Epithelial cell of esophagus (primary cell): ENCODE measurements around the gene CEACAM8.
"Not testable (repeated sequence)": the region's sequence is repeated elsewhere in the genome, so short reads cannot be mapped to it uniquely, and the experiment has no call there.

Experiments used
- DNase-seq: peaks from one replicate; pipeline ENCODE4 v3.0.0; 2010; ENCODE audit warnings: low read depth
- H3K4me3 ChIP-seq: 2 replicates; pipeline ENCODE4 v1.5.1; 2011; ENCODE audit warnings: mild to moderate bottlenecking, low read length, control low read depth
- CTCF ChIP-seq: IDR thresholded peaks from 2 replicates; pipeline ENCODE4 v1.5.1; 2011; ENCODE audit warnings: low read depth, mild to moderate bottlenecking, low read length, control low read depth, inconsistent platforms; ENCODE audit not compliant: insufficient read depth; ENCODE audit errors: missing control alignments

The CEACAM8 gene

GRCh38 chr19:42594617-42595489, at the start of gene CEACAM8:
TSS of gene CEACAM8 (minus strand) at chr19:42594924. CDS start at chr19:42594828, 96 bp downstream.
- no peak for TF ChIP-seq CTCF
- no peak for DNase-seq
- no peak within 1 kb of the TSS for H3K4me3 ChIP-seq

DNA sequence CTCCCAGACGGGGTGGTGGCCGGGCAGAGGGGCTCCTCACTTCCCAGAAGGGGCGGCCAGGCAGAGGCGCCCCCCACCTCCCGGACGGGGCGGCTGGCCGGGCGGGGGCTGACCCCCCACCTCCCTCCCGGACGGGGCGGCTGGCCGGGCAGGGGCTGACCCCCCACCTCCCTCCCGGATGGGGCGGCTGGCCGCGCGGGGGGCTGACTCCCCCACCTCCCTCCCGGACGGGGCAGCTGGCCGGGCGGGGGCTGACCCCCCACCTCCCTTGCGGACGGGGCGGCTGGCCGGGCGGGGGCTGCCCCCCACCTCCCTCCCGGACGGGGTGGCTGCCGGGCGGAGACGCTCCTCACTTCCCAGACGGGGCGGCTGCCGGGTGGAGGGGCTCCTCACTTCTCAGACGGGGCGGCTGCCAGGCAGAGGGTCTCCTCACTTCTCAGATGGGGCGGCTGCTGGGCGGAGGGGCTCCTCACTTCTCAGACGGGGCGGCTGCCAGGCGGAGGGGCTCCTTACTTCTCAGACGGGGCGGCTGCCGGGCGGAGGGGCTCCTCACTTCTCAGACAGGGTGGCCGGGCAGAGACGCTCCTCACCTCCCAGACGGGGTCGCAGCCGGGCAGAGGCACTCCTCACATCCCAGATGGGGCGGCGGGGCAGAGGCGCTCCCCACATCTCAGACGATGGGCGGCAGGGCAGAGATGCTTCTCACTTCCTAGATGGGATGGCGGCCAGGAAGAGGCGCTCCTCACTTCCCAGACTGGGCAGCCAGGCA, 44.8 kb upstream of the CEACAM8 start:
- not testable (repeated sequence) for H3K4me3 ChIP-seq, DNase-seq

DNA sequence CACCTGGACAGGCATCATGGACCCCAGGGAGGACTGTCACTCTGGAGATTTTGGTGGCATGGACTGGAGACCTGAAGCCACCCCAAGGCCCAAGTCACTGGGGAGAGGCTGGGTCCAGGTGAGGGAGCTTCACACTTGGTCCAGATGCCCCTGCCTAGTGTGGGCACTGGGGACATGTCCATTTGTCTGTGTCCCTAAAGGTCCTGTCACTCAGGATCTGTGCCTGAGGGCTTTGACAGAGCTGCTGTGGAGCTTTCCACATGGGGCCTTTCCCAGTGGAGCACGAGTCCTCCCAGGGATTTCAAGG, 40.5 kb upstream of the CEACAM8 start:
- TF ChIP-seq CTCF = no peak
- no peak for DNase-seq
- no peak overlapping the region for H3K4me3 ChIP-seq

- no peak overlapping the region for H3K4me3 ChIP-seq
- peak; percentile 84 for TF ChIP-seq CTCF
- DNase-seq = peak; percentile 51
Observed at GRCh38 chr19:42634409-42635232, 39.9 kb upstream of the CEACAM8 start.

GRCh38 chr19:42629191-42629590, 34.5 kb upstream of the CEACAM8 start:
- TF ChIP-seq CTCF = no peak
- no peak for DNase-seq
- H3K4me3 ChIP-seq = no peak overlapping the region

DNA sequence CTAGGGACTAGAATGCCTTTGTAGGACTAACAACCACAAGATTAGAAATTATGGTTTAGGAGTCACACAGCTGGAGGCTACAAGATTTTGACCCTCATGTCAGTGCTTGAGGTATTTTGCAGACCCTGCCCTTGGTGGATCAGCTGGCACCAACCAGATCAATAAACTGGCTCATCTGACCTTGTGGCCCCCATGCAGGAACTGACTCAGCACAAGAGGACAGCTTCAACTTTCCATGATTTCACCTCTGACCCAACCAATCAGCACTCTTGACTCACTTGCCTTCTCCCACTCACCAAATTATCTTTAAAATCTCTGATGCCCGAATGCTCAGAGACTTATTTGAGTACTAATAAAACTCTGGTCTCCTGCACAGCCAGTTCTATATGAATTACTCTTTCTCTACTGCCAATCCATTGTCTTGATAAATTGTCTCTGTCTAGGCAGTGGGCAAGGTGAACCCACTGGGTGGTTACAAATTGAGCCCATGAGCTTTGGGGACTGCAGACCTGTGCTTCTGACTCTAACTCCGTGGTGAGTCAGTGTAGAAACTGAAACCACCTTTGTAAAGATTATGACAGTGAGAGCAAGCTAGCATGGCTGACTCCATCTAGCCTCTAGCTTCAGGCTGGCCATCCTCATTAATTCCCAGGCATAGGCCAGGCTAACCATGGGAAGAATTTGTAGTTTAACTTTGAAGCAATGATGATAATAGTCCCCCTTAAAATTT, 33.9 kb upstream of the CEACAM8 start:
- DNase-seq = no peak
- TF ChIP-seq CTCF = no peak
- H3K4me3 ChIP-seq = no peak overlapping the region

- H3K4me3 ChIP-seq = no peak overlapping the region
- no peak for TF ChIP-seq CTCF
Observed at GRCh38 chr19:42627916-42628315, 33.2 kb upstream of the CEACAM8 start.

More at GRCh38 chr19:42627916-42628315, 33.2 kb upstream of the CEACAM8 start:
- no peak for DNase-seq
